Measurements from ENCODE around the gene SUSD2.
"Not testable (repeated sequence)": the region's sequence is repeated elsewhere in the genome, so short reads cannot be mapped to it uniquely, and the experiment has no call there.

Gene SUSD2

DNA sequence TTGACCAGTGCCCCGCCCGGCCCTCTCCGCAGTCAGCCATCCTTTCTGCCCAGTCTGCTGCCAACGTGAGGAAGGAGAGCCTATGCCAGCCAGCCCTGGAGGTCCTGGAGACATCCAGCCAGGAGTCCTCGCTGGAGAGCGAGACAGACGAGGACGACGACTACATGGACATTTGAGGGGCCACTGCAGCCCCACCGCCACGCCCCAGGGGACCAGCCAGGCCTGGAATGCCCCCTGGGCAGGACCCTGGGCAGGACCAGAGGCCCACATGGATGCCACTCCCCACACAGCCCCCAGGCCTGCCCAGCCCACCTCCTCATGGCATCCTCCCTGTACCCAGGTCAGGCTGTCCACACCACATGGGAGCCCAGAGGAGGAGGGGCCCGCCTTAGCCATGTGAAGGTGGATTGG, 3.3 kb upstream of the SUSD2 start:
- H3K4me3 ChIP-seq (ENCODE audit: low read depth, low read length), result no peak overlapping the region
- no peaks in the 10 kb centered on the region for H3K27me3 ChIP-seq (replicated peaks)
- peaks cover 11% of the 10 kb centered on the region for H3K36me3 ChIP-seq (replicated peaks)
- in situ Hi-C loops (cut with HindIII; ENCODE audit: low pct_ligation_motif_present, low sequenced_read_pairs), result no loop called here
- DNase-seq, result no peak
- TF ChIP-seq, protein P1, sequence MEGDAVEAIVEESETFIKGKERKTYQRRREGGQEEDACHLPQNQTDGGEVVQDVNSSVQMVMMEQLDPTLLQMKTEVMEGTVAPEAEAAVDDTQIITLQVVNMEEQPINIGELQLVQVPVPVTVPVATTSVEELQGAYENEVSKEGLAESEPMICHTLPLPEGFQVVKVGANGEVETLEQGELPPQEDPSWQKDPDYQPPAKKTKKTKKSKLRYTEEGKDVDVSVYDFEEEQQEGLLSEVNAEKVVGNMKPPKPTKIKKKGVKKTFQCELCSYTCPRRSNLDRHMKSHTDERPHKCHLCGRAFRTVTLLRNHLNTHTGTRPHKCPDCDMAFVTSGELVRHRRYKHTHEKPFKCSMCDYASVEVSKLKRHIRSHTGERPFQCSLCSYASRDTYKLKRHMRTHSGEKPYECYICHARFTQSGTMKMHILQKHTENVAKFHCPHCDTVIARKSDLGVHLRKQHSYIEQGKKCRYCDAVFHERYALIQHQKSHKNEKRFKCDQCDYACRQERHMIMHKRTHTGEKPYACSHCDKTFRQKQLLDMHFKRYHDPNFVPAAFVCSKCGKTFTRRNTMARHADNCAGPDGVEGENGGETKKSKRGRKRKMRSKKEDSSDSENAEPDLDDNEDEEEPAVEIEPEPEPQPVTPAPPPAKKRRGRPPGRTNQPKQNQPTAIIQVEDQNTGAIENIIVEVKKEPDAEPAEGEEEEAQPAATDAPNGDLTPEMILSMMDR (IDR thresholded peaks at IDR 0.05; ENCODE audit: low read depth, low read length, missing control alignments), result no peak
- H3K27ac ChIP-seq, result no peak overlapping the region

DNA sequence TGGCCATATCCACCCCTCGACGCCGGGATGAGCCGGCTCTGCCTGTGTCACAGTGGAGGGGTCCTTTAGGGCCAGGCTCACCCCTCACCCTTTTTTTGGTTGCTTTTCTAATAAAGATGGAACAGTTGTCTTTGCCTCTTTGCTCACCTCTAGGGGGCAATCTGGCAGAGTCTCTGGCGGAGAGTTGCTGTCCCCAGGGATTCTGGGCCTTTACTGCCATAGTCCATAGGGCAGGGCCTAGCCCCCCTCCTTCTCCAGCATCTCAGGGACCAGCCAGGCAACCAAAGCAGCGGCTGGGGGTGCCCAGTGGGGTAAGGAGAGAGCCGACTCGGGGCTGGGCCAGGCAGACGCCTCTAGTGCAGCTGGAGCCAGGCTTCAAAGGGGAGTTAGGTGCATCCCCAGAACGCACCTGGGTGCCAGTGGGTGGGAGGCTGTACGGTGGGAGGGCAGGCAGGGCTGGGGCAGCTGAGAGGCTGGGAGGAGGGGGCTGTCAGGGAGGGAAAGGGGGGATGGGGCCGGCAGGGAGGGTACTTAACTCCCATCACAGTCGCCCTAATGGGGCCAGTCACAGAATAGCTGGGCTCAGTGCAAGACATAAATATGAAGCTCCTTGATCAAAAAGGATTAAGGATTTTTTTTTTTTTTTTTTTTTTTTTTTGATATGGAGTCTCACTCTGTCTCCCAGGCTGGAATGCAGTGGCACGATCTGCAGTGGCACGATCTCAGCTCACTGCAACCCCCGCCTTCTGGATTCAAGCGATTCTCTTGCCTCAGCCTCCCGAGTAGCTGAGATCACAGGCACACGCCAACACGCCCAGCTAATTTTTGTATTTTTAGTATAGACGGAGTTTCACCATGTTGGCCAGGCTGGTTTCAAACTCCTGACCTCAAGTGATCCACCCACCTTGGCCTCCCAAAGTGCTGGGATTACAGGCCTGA, 2.5 kb upstream of the SUSD2 start:
- H3K27me3 ChIP-seq (replicated peaks), result no peaks in the 10 kb centered on the region
- H3K36me3 ChIP-seq (replicated peaks), result peaks cover 8% of the 10 kb centered on the region
- DNase-seq, result no peak
- TF ChIP-seq, protein P1 (IDR thresholded peaks at IDR 0.05; ENCODE audit: low read depth, low read length, missing control alignments), result peak; percentile 68
- no peak overlapping the region for H3K4me3 ChIP-seq (ENCODE audit: low read depth, low read length)
- in situ Hi-C loops (cut with HindIII; ENCODE audit: low pct_ligation_motif_present, low sequenced_read_pairs), result no loop called here
- H3K27ac ChIP-seq, result no peak overlapping the region

DNA sequence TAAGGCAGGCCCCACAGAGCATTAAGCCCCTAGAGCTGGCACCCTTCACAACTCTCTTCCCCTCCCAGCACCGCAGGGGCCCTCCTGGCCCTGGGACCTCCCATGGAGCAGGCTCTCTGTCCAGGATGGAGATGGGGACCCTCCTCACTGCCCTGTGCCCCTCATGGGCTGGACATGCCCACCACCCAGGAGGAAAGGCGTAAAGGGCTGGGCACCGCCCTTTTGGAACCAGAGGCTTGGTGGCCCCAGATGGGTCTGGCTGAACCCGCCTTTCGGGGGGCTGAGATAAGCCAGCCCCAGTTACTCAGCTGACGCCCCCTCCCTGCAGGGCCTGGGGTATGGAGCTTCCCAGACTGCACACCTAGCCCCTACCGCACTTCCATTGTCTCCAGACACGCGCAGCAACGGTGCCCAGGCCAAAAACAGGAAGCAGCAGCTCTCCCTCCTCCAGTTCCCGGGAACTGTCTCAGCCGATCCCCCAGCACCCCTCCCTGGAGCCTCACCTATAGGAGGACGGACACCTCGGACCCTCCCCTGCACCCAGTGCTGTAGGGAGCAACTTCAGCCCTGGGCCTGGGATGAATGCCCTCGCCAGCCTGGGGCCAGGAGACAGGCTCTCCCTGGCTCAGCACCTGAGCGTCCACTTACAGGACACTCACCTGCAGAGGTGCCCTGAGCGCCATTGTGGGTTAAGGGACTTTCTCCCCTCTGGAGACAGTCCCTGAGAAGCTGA, 1.6 kb upstream of the SUSD2 start:
- no peak for DNase-seq
- TF ChIP-seq, protein P1 (IDR thresholded peaks at IDR 0.05; ENCODE audit: low read depth, low read length, missing control alignments), result no peak
- Histone ChIP-seq H3K36me3 (replicated peaks) (peaks cover 4% of the 10 kb centered on the region), H3K27me3 (replicated peaks) (no peaks in the 10 kb centered on the region), H3K27ac (no peak overlapping the region), H3K4me3 (ENCODE audit: low read depth, low read length) (no peak overlapping the region)
- in situ Hi-C loops (cut with HindIII; ENCODE audit: low pct_ligation_motif_present, low sequenced_read_pairs), result no loop called here

DNA sequence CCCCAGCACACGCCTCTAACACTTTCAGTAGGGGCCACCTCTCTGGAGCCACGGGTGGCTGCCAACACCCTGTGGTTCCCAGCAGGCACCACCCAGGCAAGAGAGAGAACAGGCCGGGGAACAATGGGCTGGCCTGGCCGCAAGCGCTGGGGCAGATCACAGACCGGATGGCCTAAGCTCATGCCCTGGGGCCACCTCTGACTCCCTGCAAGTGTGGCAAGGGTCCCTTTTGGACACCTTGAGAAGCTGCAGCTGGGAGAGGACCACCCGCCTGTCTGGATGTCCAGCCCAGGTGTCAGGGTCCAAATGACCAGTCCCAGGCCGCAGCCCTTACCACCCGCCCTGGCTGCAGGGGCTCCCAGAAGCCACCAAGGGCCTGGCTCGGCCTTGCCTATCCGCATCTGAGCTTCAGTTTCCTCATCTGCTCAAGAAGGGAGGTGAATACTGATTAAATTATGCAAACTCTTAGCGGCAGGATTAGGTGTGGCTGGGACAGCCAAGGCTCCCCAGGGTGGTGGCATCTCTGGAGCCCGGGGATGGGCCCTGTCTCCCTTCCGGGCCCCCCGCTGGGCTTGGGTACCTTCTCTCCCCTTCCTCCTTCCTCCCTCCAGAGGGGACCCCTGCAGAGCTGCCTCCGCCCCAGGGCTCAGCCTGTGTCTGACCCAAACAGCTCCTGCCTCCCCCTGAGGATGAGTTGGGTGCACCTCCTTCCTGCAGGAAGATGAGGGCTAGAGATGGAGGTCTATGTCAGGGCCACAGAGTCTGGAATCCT, 785 bp upstream of the SUSD2 start:
- Histone ChIP-seq H3K36me3 (replicated peaks) (peaks cover 4% of the 10 kb centered on the region), H3K27ac (no peak overlapping the region), H3K27me3 (replicated peaks) (no peaks in the 10 kb centered on the region), H3K4me3 (ENCODE audit: low read depth, low read length) (no peak overlapping the region)
- in situ Hi-C loops (cut with HindIII; ENCODE audit: low pct_ligation_motif_present, low sequenced_read_pairs), result no loop called here
- TF ChIP-seq, protein P1 (IDR thresholded peaks at IDR 0.05; ENCODE audit: low read depth, low read length, missing control alignments), result no peak
- no peak for DNase-seq

DNA sequence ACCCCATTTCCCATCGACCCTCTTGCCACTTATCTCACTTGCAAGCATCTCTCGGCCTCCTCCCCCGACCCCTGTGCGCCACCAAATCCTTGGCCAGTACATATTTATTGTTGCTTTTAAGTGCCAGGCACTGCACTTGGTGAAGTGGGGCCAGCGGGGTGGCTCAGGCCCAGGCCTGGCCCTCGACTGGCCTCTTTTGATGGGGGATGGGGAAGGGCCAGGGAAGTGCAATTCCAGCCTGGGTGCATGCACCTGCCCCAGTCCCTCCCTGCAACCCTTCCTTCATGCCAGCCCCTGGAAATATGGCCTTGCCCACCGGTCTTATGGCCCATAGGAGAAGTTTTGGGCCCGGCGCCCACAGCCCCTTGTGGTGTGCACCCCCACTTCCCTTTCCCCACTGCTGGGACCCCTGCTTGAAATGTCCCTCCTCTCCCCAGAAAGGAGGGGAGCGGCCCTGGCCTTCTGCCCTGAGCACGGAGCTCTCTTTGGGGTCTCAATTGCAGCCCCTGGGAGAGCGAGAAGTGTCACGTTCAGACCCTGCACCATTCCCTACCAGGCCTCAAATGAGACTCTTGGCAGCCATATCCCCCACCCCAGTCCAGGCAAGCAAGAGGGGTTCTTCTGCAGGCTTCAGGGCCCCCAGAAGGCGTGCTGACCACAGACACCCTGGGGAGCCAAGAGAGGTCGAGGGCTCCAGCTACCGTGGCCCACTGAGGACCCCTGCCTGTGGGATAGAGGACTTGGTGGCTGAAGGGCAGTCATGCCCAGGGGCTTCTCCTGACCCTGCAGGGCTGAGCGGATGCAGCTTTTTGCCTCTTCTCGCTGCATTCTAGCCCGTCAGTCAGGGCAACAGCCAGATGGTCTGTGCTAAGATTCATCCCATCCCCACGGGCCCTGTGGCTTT, 961 bp downstream of the SUSD2 start:
- DNase-seq, result no peak
- Histone ChIP-seq H3K4me3 (ENCODE audit: low read depth, low read length) (no peak overlapping the region), H3K27me3 (replicated peaks) (no peaks in the 10 kb centered on the region), H3K27ac (no peak overlapping the region), H3K36me3 (replicated peaks) (peaks cover 4% of the 10 kb centered on the region)
- in situ Hi-C loops (cut with HindIII; ENCODE audit: low pct_ligation_motif_present, low sequenced_read_pairs), result no loop called here
- TF ChIP-seq, protein P1 (IDR thresholded peaks at IDR 0.05; ENCODE audit: low read depth, low read length, missing control alignments), result peak; percentile 46

DNA sequence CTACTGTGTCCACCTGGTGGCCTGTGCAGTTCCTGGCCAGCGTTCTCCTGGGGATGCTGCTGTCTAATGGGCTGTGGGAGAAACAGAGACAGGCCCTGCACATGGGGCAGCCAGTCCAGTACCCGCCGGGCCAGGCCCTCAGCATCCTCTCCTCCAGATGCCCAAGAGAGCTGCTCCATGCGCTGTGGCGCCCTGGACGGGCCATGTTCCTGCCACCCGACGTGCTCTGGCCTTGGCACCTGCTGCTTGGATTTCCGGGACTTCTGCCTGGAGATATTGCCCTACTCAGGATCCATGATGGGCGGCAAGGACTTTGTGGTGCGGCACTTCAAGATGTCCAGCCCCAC, 1.6 kb downstream of the SUSD2 start:
- H3K36me3 ChIP-seq (replicated peaks); H3K4me3 ChIP-seq (ENCODE audit: low read depth, low read length); H3K27me3 ChIP-seq (replicated peaks); H3K27ac ChIP-seq; DNase-seq; in situ Hi-C loops (cut with HindIII; ENCODE audit: low pct_ligation_motif_present, low sequenced_read_pairs): not testable (repeated sequence)

Data from brain microvascular endothelial cell (primary cell).